Fibroblast of skin of abdomen (primary cell): ENCODE measurements around the gene DTL.

Experiments
- DNase-seq: peaks from one replicate; pipeline ENCODE4 v3.0.0-alpha.2; 2013

Gene DTL

DNA sequence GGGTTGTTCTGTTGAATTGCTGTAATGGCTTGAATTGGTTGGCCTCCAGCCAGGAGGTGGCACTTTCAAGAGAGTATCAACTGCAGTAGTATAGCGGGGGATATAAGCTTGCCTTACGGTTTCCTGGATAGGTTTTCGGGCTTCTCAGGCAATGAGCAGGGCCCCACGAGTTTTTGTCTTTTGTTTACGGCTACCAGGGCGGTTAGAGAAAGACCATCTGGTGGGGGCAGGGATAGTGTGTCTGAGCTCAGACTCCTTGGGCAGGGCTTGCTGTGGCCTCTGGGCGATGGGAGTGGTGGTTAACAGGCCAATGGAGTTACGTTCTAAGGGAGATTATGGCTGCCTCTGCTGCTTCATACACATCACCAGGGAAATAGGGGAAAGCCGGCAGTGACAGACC, 62.8 kb downstream of the DTL start:
- DNase-seq = no peak

DNA sequence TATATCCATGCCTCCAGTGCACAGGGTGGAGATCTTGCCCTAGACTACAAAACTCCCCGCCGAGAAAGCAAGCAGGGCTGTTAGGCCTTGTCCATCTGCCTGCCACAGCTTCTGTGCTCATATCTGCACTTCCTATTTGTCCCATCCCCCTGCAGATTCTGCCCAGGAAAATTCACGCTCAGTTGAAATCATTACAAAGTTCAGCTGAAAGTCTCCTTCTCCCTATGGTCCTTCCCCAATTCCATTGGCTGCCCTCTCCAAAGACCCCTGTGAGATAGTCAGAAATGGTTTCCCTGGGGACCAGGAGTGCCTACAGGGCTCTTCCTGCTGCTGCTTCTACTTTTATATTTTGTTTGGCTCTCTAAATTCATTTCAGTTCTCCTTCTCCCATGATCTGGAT, 63.2 kb downstream of the DTL start:
- no peak for DNase-seq

DNA sequence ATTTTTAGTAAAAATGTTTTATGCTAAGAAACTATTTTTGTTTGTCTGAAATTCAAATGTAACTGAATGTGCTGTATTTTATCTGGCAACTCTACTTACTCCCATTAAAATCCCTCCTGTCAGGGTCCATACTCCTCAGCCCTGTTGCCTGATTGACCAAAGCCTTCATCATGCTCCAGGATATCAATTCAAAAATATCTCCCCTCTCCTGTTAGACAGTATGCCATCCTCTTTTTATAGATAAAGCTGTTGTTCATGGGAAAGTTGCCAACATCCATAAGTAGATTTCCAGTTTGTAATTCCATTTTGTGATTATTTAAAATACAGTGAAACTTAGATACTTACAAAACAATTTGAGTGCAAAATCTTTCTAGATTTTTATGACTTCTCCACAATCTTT, 65.7 kb downstream of the DTL start:
- DNase-seq = no peak

DNA sequence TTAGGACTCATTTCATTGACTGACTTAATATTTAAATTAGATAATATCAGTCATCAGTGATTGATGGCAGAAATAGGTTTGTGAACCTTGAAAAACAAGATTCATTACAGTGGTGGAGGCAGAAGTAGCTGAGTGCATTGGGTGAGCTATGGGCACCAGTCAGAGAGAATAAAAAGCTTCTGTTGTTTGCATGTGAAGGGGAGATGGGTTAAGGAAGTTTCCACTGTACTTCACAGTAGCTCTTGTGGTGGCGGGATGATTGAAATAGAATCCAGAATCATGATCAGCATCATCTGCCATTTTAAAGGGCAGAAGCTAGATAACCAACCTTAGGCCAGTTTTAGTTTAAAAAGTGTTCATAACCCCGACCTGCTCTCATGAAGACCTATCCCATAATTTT, 66.2 kb downstream of the DTL start:
- no peak for DNase-seq

DNA sequence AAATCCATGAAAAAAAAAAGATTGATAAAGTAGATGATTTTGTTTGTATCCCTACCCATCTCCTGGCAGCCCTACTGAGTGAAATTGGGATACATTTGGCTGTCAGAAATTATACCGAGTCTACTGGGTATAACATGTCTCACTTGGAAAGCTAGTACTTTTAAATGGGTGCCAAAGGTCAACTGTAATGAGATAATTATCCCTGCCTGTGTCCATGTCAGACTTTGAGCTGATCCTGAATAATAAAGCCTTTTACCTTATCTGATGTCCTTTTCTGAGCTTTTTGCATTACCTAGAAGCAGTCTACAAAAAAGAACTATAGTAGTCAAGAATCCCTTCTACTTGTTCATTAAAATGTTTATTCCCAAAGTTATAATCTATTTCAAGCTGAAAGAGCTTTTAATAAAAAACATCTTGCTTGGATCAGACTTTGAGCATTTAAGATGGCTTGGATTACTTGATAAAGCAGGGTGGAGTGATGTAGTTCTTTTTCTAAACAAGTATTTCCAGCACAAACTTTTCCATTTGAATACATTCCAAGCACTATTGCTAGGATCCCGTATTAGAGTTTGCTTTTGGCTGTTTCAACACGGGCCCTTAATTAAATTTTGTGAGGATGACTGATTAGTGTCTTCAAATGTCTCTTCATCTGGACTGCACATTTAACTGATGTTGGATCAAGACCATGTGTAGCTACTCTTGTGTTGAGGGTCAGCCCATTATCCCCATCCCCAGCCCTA, 69.2 kb downstream of the DTL start:
- peak; percentile 5 for DNase-seq

DNA sequence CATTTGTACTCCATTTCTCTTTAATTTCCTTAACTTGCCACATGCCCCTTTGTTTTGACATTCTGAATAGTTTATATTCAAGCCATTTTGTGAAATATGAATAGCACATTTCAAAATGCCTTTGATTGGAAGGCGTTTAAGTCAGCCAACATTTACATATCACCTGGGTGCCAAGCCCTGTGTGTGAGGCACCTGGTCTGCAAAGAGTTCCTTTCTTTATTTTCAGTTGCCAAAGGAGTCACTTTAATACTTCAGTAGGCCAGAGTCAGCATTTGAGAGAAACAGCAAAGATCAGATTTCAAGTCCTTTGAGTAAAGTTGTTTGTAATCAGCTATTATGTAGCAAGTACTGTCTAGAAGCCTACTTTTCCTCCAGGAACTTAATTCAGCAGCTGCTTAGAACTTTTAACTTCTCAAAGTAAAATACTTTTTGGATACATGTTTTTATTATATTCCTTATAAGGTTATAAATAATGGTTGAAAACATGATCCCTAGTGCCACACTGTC, 70.8 kb downstream of the DTL start:
- no peak for DNase-seq

DNA sequence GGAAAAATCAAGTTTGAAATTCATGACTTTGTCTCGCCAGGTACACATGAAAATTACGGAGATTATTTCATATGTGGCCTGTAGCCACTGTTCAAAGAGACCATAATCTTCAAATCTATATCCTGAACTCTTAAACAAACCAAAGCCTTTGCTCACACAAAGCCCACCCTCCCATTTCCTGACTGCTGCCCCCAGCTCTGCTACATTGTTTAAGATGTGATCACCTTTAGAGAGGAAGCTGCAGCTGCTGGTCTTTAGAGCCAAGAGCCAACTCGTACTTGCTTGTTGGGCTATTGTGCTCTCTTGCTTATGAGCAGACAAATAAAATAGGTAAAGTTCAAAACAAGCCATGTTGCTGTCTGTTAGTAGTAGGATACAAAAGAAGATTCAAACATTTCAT, 71.9 kb downstream of the DTL start:
- DNase-seq = no peak

DNA sequence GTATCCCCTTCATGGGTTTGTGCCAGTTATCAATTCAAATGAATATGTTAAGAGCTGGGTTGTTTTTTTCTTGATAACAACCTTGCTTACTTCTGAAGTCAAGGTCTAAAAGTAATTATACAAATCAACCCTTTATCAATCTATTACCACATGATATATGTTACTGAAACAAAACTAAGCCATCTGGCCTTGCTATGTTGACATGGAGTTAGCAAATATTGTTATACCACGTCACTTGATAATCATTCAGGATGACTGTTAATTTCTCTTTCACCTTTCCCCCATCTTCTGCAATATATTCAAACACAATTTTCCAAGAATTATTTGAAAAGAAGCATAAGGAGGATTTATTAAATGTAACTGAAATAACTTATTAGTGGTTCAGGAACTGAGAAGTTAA, 72.6 kb downstream of the DTL start:
- no peak for DNase-seq

DNA sequence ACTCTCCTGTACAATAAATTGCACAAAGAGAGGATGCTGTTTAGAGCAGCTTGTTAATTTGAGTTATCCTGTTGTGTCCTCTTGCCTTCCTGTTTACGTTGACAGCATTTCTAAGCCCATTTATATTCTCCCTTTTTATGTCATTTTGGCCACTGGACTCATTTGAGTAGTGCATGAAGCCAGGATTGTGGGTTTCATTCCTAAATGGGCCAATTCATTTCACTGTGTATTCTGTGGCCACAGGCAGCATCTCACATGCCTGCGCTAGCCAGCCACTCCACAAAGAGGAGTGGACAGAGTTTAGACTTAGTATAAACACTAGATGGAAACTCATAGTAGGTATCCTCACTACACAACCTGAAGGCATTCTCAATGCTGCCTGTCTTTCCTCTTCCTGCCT, 73.4 kb downstream of the DTL start:
- DNase-seq = no peak

DNA sequence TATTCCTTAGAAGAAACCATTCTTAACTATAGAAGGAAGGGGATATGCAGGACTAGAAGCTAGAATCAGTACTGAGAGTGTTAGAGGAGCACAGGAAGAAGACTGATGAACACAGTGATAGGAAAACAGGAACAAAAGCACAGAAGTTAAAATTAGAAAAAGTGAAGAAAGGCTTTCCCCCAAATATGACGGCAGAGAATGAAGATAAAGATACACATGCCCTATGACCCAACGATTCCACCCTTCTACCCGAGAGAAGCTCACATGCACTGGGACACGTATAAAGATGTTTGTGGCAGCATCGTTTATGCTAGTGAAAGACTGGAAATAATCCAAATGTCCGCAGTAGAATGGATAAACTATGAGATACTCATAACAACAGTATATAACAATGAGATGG, 74.2 kb downstream of the DTL start:
- no peak for DNase-seq

DNA sequence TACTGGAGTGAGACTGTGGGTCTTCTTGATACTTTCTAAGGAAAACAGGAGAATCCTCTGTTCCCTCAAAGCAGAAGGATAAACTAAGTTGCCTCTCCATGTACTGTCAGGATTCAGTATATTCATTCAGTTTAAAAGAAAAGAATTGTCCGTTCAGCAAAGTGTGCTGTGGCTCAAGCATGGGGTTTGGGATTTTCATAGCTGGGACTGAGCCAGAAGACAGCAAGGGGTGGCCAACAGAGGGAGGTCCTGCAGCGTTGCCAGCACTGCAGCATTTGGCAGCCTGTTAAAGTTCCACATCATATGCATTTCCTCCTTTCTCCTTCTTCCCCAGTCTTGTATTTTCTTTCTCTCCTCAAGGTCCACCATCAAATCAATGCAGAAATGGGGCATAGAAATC, 75.1 kb downstream of the DTL start:
- peak; percentile 50 for DNase-seq

DNA sequence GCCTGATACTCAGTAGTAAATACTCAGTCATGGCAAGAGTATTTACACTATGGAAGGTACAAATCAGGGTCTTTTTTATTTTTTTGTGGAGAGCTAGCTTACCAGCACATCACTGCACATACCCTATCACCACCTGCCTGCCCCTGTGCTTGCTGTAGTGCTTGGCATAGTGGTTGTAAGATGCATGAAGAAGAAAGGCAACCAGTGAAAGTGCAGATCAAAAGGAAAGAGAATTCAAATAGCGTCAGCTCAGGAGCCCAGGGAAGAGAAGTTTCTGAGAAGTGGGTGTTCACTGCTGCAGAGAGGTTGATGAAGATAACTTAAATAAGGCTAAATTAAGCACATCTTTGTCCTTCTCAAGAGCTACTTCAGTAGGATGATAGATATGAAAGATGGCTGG, 76.0 kb downstream of the DTL start:
- no peak for DNase-seq

DNA sequence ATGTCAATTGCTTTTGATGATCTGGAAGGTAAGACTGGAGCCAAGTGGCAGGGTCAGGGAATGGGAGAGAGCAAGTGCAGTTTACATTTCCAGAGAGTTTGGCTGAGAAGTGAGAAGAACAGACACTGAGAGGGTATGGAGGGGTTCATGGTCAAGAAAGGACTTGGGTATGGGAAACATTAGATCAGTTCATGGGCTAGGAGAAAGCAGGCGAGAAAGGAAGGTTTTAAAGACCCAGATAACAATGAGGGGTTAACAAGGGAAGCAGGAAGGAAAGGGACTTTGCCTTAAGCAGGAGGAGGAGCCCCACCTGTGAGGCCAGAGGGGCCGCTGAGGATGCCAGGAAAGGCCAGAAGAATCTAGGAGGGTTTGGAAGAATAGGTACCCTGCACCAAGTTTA, 78.2 kb downstream of the DTL start:
- DNase-seq = no peak

DNA sequence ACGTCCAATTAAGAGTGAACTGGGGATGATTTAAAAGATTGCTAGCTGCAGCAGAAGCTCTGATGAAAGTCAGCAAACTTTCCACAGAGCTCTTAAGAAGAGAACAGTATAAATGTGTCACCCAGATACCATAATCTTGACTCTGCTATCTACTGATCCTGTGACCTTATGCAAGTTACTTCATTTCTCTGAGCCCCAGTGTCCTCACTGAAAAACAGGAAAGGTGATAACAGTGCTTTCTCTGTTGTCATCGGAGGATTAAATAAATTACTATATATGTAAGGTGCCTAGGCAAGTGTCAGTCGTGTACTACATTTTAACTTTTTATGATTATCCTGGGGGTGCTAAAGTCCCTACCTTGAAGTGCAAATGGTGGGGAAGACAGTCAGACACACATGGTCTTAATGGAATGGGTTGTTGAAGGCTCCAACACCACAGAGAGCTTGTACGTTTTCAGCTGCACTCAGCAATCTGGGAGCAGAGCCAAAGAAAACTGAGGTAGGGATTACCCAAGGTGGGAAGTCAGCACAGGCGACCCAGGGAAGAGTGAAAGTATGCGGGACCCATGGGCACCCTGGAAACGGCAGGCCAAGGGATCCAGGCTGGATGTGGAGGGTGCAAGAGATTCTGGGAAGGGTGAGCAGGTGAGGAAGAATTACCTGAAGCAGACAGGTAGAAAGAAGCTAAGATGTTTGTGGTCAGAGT, 82.8 kb downstream of the DTL start:
- peak; percentile 20 for DNase-seq

DNA sequence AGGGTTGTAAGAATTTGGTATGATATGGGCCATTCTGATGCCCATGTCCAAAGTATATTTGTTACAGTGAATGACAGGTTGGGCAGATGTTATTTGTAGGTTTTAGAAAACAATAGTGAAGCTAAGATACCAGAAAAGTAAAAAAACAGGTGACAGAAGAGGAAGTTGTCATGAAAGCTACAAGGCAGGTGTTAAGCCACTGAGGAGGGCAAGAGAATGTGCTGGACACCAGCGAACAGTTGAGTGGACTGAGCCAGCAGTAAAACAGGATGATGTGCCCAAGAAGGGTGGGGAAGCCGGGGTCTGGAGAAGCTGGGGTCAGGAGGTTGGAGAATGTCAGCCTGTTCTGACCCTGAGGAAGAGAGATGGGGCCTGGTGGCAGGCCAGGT, 83.3 kb downstream of the DTL start:
- no peak for DNase-seq

DNA sequence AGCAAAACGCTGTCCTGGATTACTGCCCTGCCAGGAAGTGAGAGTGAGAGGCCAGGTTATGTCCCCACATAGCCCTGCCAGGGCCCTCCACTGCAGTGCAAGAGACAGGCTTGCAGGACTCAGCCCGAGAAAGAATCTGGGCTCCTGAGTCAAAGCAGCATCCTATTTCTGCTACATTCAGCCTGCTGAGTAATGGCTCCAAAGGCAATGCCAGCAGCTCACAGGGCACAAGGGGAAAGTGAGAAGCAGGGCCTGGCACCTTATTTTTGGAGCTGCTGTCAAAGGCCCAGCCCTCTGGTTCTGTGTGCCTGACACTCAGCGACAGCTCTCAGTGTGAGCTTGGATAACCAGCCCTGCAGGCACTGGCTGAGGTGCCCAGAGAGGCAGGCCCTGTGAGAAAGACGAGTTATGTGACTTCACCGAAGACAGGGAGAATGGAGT, 83.9 kb downstream of the DTL start:
- no peak for DNase-seq

DNA sequence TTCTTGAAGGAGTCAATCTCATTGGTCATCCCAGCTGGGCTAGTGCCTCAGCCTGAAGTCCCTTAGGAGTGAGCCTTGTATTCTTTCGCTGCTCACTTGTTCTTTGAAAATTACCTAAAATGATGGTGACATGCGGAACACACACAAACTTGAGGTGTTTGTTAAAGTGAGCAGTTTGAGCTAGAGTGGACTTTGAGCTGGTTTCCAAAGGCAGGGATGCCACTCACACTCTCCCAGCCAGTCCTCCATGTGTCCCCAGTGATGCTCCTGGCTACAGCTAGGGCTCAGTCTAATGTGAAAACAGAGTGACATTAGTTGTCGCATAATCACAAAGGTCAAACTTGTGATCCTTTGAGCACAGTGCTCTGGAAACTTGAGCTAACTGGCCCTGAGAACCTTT, 84.3 kb downstream of the DTL start:
- DNase-seq = no peak

DNA sequence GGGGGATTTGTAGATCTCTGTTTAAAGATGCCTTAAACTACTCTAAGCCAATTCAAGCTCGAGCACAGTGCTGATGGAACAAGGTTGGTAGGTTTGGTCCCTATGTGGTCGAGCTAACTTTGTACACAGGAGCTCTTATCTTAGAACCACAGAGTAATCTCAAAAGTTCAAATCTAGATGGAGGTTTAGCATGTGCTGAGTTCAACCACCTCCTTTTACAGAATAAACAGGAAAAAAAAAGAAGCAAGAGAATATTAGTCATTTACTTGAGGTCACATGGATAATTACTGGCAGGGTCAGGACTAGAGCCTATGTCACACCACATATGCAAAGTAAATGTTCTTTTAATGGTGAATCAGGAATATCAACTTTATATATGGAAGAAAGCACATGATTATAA, 86.2 kb downstream of the DTL start:
- no peak for DNase-seq

DNA sequence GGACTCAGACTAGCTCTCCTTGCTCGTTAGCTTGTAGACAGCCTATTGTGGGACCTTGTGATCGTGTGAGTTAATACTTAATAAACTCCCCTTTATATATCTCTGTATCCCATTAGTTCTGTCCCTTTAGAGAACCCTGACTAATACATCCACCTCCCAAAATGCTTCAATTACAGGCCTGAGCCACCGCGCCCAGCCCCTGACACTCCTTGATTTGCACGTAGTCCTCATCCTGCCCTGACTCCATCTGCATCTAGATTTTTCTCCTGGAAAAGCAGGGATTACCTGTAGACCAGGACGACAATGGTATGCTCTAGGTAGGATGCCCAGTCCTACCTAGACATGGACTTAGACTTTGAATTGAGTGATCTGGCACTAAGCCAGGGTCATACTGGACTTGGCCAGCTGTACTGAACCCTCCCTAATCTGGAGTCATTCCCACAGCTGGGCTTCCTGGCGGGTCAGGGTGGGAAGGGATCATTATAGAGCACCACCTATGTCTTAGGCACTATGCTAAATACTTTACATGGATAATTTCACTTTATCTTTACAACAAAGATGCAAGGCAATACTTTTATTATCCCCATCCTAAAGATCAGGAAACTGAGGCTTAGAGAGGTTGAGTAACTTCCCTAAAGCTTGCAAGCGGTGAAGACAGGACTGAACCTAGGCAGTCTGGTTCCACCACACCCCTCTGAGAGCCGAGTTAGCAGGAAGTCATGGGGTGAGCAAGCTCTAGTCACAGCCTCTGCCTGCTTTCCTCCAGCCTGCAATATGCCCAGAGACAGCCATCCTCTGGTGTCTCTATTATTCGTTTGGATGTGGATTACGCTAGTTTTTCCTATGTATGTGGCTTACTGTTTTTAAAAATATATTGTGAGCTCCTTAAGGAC, 89.4 kb downstream of the DTL start:
- no peak for DNase-seq

DNA sequence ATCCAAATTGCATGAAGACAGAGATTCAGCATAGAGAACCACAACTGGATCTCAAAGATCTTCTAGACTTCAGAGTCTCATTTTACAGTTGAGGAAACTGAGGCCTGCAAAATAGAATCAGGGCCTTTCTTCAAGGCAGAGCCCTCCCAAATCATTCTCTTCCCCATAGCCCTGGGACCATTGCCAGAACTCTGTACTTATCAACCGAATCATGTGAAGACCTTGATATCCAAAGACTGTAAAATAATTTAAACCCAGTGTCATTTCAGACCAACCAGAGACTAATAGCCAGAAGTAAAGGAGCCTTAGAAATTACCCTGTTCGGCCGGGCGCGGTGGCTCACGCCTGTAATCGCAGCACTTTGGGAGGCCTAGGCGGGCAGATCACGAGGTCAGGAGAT, 90.1 kb downstream of the DTL start:
- no peak for DNase-seq

DNA sequence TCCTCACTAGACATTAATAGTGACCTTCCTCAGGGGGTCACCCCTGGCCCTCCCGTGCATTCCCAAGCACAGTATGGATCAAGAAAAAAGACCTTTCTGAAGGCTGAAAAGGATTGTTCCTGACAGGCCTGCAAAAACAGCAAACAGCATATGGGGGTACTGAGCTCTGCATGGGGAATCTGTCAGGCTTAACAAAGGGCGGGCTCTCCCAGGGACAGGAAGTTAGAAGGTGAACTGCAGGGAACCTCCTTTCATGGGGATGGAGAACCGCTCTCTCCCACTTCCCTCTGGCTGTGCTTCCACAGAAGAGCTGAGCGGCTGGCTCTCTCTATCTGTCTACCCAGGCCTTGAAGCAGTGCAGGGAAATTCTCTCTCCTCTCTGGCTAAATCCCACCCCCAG, 91.7 kb downstream of the DTL start:
- no peak for DNase-seq

DNA sequence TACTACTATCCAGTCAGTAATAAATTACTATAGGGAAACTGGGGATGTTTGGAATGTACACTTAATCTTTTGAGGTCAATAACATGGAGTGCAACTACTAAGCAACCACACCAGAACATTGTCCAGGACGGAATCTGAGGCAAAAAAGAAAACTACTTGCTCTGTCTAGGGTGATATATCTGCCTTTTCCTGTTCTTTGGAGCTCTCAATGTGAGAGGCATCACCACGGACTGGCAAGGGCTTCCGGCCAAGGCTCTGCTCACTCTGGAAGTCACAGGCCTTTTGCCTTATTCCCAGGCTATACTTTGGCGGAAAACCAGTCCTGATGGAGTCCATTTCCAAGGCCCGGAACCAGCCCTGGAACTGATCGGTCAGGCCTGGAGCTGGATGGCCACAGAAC, 94.2 kb downstream of the DTL start:
- DNase-seq = no peak

DNA sequence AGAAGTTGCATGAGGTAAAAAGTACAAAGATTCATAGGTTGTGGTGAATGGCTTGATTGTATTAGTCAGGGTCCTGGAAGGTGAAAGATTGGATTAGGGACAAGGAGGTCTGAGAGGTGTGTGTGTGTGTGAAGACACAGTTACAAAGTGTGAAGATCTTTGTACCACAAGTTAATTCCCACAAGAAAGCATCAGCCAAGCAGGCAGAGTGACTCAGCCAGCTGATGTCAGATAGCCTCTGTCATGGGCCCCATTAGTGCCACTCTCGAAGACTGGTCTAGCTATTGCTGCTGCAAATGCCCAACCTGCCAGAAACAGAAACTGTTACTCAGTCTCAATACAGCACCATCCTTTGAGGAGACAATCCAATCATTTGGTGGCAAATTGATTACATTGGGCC, 96.5 kb downstream of the DTL start:
- no peak for DNase-seq
